RWPE2 (cell line): Measurements from ENCODE around the gene PYGB.

Experiments used
- ATAC-seq: fragments of 200-7000 bp; cut with Tn5 transposase; 3 replicates; pipeline ENCODE4 v1.9.1; 2021; ENCODE audit warnings: low read depth
- DNase-seq: peaks from one replicate; pipeline ENCODE4 v3.0.0-alpha.2; 2020; ENCODE audit warnings: low spot score
- H3K27ac ChIP-seq: fragments of 450-650 bp; 2 replicates; pipeline ENCODE4 v1.5.1; 2017; ENCODE audit warnings: mild to moderate bottlenecking; ENCODE audit not compliant: poor library complexity, severe bottlenecking
- H3K27me3 ChIP-seq: fragments of 250-450 bp; sonication (Bioruptor Pico); 2 replicates; pipeline ENCODE4 v1.5.1; 2021; ENCODE audit warnings: mild to moderate bottlenecking, moderate library complexity; ENCODE audit not compliant: insufficient read depth, poor library complexity, severe bottlenecking
- H3K36me3 ChIP-seq: fragments of 250-450 bp; sonication (Bioruptor Pico); 2 replicates; pipeline ENCODE4 v1.5.1; 2020; ENCODE audit warnings: low read depth, mild to moderate bottlenecking, moderate library complexity
- H3K4me1 ChIP-seq: fragments of 250-450 bp; sonication (Bioruptor Pico); 2 replicates; pipeline ENCODE4 v1.5.1; 2021; ENCODE audit warnings: mild to moderate bottlenecking, moderate library complexity; ENCODE audit not compliant: insufficient read depth, poor library complexity, severe bottlenecking
- H3K4me3 ChIP-seq: fragments of 250-450 bp; sonication (Bioruptor Pico); 2 replicates; pipeline ENCODE4 v1.5.1; 2021; ENCODE audit warnings: mild to moderate bottlenecking, moderate library complexity; ENCODE audit not compliant: severe bottlenecking
- H3K9me3 ChIP-seq: fragments of 250-450 bp; sonication (Bioruptor Pico); 2 replicates; pipeline ENCODE4 v1.5.1; 2021; ENCODE audit warnings: mild to moderate bottlenecking, moderate library complexity; ENCODE audit not compliant: severe bottlenecking
- TF ChIP-seq, protein P1 (sequence below): fragments of 450-650 bp; IDR thresholded peaks from one replicate; pipeline ENCODE4 v1.5.1; 2017; ENCODE audit warnings: mild to moderate bottlenecking, moderate library complexity; ENCODE audit not compliant: poor library complexity, severe bottlenecking

PYGB gene

DNA sequence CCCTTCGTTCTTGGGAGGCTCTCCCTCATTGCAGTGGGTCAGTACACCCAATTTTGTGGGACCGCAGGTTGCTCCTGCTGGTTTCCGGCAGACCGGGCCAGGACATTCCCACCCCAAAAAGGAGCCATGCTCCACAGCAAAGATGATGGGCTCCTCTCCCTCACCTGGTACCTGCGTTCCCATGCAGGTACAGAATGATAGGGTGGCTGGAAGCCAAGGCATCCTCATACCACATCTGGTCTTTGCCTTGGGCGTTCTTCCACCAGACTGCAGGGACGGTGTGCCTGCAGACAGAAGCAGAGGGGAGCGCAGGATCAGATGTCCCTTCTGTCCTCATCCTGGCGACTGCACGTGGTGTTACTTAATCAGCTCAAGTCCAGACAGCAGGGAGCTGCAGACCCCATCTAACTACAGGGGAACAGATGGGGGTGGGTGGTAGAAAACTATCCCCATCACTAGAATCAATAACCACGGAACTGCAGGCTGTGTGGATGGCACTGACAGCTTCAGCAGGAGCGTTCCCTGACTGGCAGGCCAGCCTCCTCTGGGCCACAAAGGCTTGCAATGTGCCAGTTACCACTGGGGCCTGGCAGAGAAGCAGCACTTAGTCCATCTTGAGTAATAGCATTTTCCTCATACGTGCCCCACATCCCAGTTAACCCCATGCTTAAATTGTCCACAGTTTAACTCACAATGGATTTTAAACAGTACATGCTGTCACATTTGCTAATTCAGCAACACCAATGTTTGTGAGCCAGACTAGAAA lies 72.3 kb downstream of the PYGB start:
- Histone ChIP-seq H3K4me1 (peaks cover 7% of the 10 kb centered on the region), H3K27ac (no peak overlapping the region), H3K4me3 (no peak overlapping the region), H3K9me3 (no peaks in the 10 kb centered on the region), H3K27me3 (no peaks in the 10 kb centered on the region), H3K36me3 (peaks cover 4% of the 10 kb centered on the region; the same call in 1 of the 2 replicates)
- no peak for ATAC-seq
- TF ChIP-seq, protein P1, sequence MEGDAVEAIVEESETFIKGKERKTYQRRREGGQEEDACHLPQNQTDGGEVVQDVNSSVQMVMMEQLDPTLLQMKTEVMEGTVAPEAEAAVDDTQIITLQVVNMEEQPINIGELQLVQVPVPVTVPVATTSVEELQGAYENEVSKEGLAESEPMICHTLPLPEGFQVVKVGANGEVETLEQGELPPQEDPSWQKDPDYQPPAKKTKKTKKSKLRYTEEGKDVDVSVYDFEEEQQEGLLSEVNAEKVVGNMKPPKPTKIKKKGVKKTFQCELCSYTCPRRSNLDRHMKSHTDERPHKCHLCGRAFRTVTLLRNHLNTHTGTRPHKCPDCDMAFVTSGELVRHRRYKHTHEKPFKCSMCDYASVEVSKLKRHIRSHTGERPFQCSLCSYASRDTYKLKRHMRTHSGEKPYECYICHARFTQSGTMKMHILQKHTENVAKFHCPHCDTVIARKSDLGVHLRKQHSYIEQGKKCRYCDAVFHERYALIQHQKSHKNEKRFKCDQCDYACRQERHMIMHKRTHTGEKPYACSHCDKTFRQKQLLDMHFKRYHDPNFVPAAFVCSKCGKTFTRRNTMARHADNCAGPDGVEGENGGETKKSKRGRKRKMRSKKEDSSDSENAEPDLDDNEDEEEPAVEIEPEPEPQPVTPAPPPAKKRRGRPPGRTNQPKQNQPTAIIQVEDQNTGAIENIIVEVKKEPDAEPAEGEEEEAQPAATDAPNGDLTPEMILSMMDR = no peak
- no peak for DNase-seq

DNA sequence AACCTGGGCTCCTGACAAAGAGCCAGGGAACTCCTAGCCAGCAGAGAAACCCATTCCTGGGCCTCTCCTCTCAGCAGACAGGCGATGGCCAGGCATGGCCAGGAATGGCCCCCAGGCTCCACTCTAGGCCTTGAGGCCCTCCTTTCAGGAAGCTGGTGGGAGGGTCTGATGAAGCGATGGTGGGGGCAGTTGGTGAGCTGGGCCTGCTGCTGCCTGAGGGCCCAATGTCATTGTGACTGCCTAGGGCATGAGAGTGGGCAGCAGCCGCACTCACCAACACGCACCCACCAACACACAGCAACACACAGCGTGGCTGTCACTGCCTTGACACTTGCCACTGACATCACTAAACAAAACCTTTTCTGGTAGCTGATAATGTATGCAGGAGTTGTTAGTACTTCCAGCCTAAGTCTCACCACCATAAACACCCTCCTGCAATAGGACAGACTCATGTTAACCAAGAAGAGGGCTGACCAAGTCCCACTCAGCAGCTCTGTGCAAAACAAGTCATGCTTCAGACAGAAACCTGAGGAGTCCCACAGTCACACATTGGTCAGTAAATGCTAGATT lies 73.5 kb downstream of the PYGB start:
- Histone ChIP-seq H3K27me3 (no peaks in the 10 kb centered on the region), H3K9me3 (no peaks in the 10 kb centered on the region), H3K27ac (no peak overlapping the region), H3K4me1 (no peaks in the 10 kb centered on the region), H3K36me3 (peaks cover 4% of the 10 kb centered on the region; the same call in 1 of the 2 replicates), H3K4me3 (no peak overlapping the region)
- ATAC-seq = no peak
- no peak for DNase-seq
- TF ChIP-seq, protein P1 = no peak

DNA sequence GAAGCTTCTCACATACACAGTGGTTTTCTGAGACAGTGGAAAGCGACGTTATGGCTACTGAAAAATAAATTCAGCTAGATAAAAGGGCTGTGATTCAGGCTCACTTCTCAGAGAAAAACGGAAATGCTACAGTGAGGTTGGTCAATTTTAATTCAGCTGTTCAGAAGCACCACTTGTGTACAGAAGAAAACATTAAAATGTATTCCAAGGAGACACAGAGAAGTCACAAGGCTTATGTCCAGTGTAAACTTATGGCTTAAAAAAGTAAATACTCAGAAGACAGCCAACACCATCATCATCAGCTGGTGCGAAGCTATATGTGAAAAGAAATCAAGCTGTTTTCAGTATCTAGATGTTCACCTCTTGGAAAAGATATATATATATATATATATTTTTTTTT lies 74.1 kb downstream of the PYGB start:
- Histone ChIP-seq H3K27ac (no peak overlapping the region), H3K4me3 (no peak overlapping the region), H3K27me3 (no peaks in the 10 kb centered on the region), H3K4me1 (no peaks in the 10 kb centered on the region), H3K36me3 (peaks cover 4% of the 10 kb centered on the region; the same call in 1 of the 2 replicates), H3K9me3 (no peaks in the 10 kb centered on the region)
- ATAC-seq = no peak
- no peak for DNase-seq
- TF ChIP-seq, protein P1 = no peak

GRCh38 chr20:25323496-25324246 lies 75.8 kb downstream of the PYGB start:
- DNase-seq (no peak), ATAC-seq (no peak)
- Histone ChIP-seq H3K4me3 (no peak overlapping the region), H3K9me3 (no peaks in the 10 kb centered on the region), H3K36me3 (peaks cover 4% of the 10 kb centered on the region; the same call in 1 of the 2 replicates), H3K4me1 (no peaks in the 10 kb centered on the region), H3K27me3 (no peaks in the 10 kb centered on the region), H3K27ac (no peak overlapping the region)
- TF ChIP-seq, protein P1 = no peak
